A549 (cell line): ENCODE results near the gene ETV7.
"Not testable (repeated sequence)": the region's sequence is repeated elsewhere in the genome, so short reads cannot be mapped to it uniquely, and the experiment has no call there.

ENCODE experiments used
- POLR2A ChIP-seq: IDR thresholded peaks from 2 replicates; pipeline ENCODE4 v1.6.1; 2012; ENCODE audit warnings: mild to moderate bottlenecking, low read length
- TF ChIP-seq, protein P1 (sequence below): fragments of >200 bp; sonication (Bioruptor Twin); formaldehyde crosslinking; IDR thresholded peaks from 3 replicates; pipeline ENCODE4 v1.5.1; 2016

DNA sequence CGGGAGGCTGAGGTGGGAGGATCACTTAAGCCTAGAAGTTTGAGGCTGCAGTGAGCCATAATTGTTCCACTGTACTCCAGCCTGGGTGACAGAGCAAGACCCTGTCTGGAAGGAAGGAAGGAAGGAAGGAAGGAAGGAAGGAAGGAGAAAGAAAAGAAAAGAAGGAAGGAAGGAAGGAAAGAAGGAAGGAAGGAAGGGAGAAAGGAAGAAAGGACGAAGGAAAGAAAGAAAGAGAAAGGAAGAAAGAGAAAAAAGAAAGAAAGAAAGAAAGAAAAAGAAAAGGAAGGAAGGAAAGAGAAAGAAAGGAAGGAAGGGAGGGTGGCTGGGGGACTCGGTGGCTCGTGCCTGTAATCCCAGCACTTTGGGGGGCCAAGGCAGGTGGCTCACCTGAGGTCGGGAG is 22.2 kb upstream of the ETV7 start:
- TF ChIP-seq, protein P1, sequence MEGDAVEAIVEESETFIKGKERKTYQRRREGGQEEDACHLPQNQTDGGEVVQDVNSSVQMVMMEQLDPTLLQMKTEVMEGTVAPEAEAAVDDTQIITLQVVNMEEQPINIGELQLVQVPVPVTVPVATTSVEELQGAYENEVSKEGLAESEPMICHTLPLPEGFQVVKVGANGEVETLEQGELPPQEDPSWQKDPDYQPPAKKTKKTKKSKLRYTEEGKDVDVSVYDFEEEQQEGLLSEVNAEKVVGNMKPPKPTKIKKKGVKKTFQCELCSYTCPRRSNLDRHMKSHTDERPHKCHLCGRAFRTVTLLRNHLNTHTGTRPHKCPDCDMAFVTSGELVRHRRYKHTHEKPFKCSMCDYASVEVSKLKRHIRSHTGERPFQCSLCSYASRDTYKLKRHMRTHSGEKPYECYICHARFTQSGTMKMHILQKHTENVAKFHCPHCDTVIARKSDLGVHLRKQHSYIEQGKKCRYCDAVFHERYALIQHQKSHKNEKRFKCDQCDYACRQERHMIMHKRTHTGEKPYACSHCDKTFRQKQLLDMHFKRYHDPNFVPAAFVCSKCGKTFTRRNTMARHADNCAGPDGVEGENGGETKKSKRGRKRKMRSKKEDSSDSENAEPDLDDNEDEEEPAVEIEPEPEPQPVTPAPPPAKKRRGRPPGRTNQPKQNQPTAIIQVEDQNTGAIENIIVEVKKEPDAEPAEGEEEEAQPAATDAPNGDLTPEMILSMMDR: not testable (repeated sequence)
- TF ChIP-seq POLR2A: not testable (repeated sequence)
